HEK293 (cell line): ENCODE data around the gene PPP5C.

Experiments
- HOXC10 ChIP-seq: sonication (generic); formaldehyde crosslinking; IDR thresholded peaks from 2 replicates; pipeline ENCODE4 v1.8.1; 2023; ENCODE audit warnings: mild to moderate bottlenecking, missing genetic modification reagents
- PBX3 ChIP-seq: sonication (generic); formaldehyde crosslinking; IDR thresholded peaks from 2 replicates; pipeline ENCODE4 v1.8.1; 2022; ENCODE audit warnings: mild to moderate bottlenecking, moderate library complexity, missing genetic modification reagents
- ZNF175 ChIP-seq: fragments of 450-650 bp; formaldehyde crosslinking; IDR thresholded peaks from 2 replicates; pipeline ENCODE4 v1.5.1; 2016; ENCODE audit warnings: missing biosample characterization, missing genetic modification characterization
- ZNF354C ChIP-seq: fragments of 450-650 bp; formaldehyde crosslinking; IDR thresholded peaks from 2 replicates; pipeline ENCODE4 v1.5.1; 2016; ENCODE audit warnings: missing biosample characterization, missing genetic modification characterization, low read depth, borderline replicate concordance
- ZNF704 ChIP-seq: fragments of 450-650 bp; formaldehyde crosslinking; IDR thresholded peaks from 2 replicates; pipeline ENCODE4 v1.5.1; 2016; ENCODE audit warnings: missing biosample characterization, missing genetic modification characterization
- ZXDB ChIP-seq: fragments of 450-650 bp; formaldehyde crosslinking; IDR thresholded peaks from 2 replicates; pipeline ENCODE4 v1.5.1; 2016; ENCODE audit warnings: missing biosample characterization, missing genetic modification characterization
- TF ChIP-seq, protein P1 (sequence below): fragments of 450-650 bp; formaldehyde crosslinking; IDR thresholded peaks from 2 replicates; pipeline ENCODE4 v1.5.1; 2016; ENCODE audit warnings: missing biosample characterization, missing genetic modification characterization
- TF ChIP-seq, protein P2 (sequence below): fragments of 450-650 bp; formaldehyde crosslinking; IDR thresholded peaks from 2 replicates; pipeline ENCODE4 v1.5.1; 2017; ENCODE audit warnings: missing biosample characterization, mild to moderate bottlenecking, missing genetic modification characterization, moderate library complexity
- TF ChIP-seq, protein P3 (sequence below): fragments of 450-650 bp; formaldehyde crosslinking; IDR thresholded peaks from 2 replicates; pipeline ENCODE4 v1.5.1; 2016; ENCODE audit warnings: missing biosample characterization, missing genetic modification characterization

- TF ChIP-seq ZNF704 (tag by site-specific recombination) (no peak), HOXC10 (CRISPR knock-in tag) (no peak), ZNF175 (tag by site-specific recombination) (no peak), ZXDB (no peak), PBX3 (CRISPR knock-in tag) (no peak), ZNF354C (tag by site-specific recombination) (no peak)
- TF ChIP-seq, protein P1, sequence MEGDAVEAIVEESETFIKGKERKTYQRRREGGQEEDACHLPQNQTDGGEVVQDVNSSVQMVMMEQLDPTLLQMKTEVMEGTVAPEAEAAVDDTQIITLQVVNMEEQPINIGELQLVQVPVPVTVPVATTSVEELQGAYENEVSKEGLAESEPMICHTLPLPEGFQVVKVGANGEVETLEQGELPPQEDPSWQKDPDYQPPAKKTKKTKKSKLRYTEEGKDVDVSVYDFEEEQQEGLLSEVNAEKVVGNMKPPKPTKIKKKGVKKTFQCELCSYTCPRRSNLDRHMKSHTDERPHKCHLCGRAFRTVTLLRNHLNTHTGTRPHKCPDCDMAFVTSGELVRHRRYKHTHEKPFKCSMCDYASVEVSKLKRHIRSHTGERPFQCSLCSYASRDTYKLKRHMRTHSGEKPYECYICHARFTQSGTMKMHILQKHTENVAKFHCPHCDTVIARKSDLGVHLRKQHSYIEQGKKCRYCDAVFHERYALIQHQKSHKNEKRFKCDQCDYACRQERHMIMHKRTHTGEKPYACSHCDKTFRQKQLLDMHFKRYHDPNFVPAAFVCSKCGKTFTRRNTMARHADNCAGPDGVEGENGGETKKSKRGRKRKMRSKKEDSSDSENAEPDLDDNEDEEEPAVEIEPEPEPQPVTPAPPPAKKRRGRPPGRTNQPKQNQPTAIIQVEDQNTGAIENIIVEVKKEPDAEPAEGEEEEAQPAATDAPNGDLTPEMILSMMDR (tag by site-specific recombination) = no peak
- TF ChIP-seq, protein P2, sequence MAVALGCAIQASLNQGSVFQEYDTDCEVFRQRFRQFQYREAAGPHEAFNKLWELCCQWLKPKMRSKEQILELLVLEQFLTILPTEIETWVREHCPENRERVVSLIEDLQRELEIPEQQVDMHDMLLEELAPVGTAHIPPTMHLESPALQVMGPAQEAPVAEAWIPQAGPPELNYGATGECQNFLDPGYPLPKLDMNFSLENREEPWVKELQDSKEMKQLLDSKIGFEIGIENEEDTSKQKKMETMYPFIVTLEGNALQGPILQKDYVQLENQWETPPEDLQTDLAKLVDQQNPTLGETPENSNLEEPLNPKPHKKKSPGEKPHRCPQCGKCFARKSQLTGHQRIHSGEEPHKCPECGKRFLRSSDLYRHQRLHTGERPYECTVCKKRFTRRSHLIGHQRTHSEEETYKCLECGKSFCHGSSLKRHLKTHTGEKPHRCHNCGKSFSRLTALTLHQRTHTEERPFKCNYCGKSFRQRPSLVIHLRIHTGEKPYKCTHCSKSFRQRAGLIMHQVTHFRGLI (tag by site-specific recombination) = no peak
- TF ChIP-seq, protein P3, sequence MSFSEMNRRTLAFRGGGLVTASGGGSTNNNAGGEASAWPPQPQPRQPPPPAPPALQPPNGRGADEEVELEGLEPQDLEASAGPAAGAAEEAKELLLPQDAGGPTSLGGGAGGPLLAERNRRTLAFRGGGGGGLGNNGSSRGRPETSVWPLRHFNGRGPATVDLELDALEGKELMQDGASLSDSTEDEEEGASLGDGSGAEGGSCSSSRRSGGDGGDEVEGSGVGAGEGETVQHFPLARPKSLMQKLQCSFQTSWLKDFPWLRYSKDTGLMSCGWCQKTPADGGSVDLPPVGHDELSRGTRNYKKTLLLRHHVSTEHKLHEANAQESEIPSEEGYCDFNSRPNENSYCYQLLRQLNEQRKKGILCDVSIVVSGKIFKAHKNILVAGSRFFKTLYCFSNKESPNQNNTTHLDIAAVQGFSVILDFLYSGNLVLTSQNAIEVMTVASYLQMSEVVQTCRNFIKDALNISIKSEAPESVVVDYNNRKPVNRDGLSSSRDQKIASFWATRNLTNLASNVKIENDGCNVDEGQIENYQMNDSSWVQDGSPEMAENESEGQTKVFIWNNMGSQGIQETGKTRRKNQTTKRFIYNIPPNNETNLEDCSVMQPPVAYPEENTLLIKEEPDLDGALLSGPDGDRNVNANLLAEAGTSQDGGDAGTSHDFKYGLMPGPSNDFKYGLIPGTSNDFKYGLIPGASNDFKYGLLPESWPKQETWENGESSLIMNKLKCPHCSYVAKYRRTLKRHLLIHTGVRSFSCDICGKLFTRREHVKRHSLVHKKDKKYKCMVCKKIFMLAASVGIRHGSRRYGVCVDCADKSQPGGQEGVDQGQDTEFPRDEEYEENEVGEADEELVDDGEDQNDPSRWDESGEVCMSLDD = no peak
Measured at GRCh38 chr19:46404753-46405468, 58.0 kb downstream of the PPP5C start.
